Breast epithelium (tissue), 4 donors: ENCODE results near the gene CPA2. TPM values are rescaled to one million over a fixed set of nuclear protein-coding genes. Genes with fewer than 3 reads are reported as not detected.

Experiments
- DNase-seq, 2 donors: peaks; one replicate each; pipeline ENCODE4 v3.0.0-alpha.2; 2019; ENCODE audit warnings: low spot score in 2 of 2
- H3K27ac ChIP-seq, 2 donors: fragments of 200-600 bp; sonication (generic) in 1 of 2; one replicate each; pipeline ENCODE4 v1.5.1; 2016 to 2019; ENCODE audit warnings: mild to moderate bottlenecking in 1 of 2
- H3K27me3 ChIP-seq, 2 donors: fragments of 200-600 bp; sonication (generic) in 1 of 2; one replicate each; pipeline versions ENCODE4 v1.5.1 to v1.6.0; 2017 to 2019; ENCODE audit warnings: control low read depth in 1 of 2, mild to moderate bottlenecking in 1 of 2
- H3K36me3 ChIP-seq: fragments of 200-600 bp; one replicate; pipeline ENCODE4 v1.5.1; 2019
- H3K4me1 ChIP-seq, 2 donors: fragments of 200-600 bp; sonication (generic); one replicate each; pipeline ENCODE4 v1.5.1; 2016 to 2019; ENCODE audit warnings: control low read depth in 1 of 2
- H3K4me3 ChIP-seq, 3 donors: fragments of 200-600 bp; sonication (generic); 1 replicate in 2 of 3; 2 replicates in 1 of 3; pipeline ENCODE4 v1.5.1; 2016 to 2019; ENCODE audit warnings: mild to moderate bottlenecking in 3 of 3, moderate library complexity in 2 of 3
- H3K9me3 ChIP-seq, 2 donors: fragments of 200-600 bp; sonication (generic) in 1 of 2; one replicate each; pipeline ENCODE4 v1.5.1; 2016 to 2019; ENCODE audit warnings: control low read depth in 1 of 2
- CTCF ChIP-seq, 3 donors: fragments of 450-650 bp; IDR thresholded peaks; one replicate each; pipeline ENCODE4 v1.5.1; 2016 to 2017; ENCODE audit warnings: antibody characterized with exemption in 3 of 3, mild to moderate bottlenecking in 3 of 3, moderate library complexity in 3 of 3
- POLR2A ChIP-seq: fragments of 450-650 bp; IDR thresholded peaks from one replicate; pipeline ENCODE4 v1.6.1; 2016; ENCODE audit warnings: antibody characterized with exemption, mild to moderate bottlenecking, moderate library complexity
- POLR2AphosphoS5 ChIP-seq, 3 donors: sonication (generic); formaldehyde crosslinking; IDR thresholded peaks; one replicate each; pipeline ENCODE4 v1.6.1; 2017; ENCODE audit warnings: antibody characterized with exemption in 3 of 3
- intact Hi-C: fragments of 100-400 bp; cut with DNase I; formaldehyde crosslinking; loops from one replicate; pipeline ENCODE4 v1.15.1; 2023; ENCODE audit warnings: low total_unique reads
- total RNA-seq, 3 donors: library from RNA; depleted of rRNA; stranded (reverse); fragments of >200 nt; gene quantifications; one replicate each; pipeline ENCODE4 v1.1.0, GENCODE V29; 2016

The CPA2 gene
- total RNA-seq, 3 donors from 2014 or later, result not detected

- H3K36me3 ChIP-seq, result no peaks in the 10 kb centered on the region
- no peak overlapping the region for H3K4me3 ChIP-seq
- H3K9me3 ChIP-seq, result no peaks in the 10 kb centered on the region
- no peaks in the 10 kb centered on the region for H3K27me3 ChIP-seq
- intact Hi-C loops, result no loop called here
- no peak for DNase-seq
- no peak overlapping the region for H3K27ac ChIP-seq
- TF ChIP-seq CTCF (IDR thresholded peaks at IDR 0.05), result no peak
- no peak for TF ChIP-seq POLR2AphosphoS5 (IDR thresholded peaks at IDR 0.05)
- no peak for TF ChIP-seq POLR2A
- no peaks in the 10 kb centered on the region for H3K4me1 ChIP-seq
Measured at GRCh38 chr7:130266961-130267321, 278 bp downstream of the CPA2 start.

- intact Hi-C loops, result no loop called here
- H3K4me1 ChIP-seq, result no peaks in the 10 kb centered on the region
- no peaks in the 10 kb centered on the region for H3K27me3 ChIP-seq
- no peak overlapping the region for H3K27ac ChIP-seq
- H3K36me3 ChIP-seq, result no peaks in the 10 kb centered on the region
- TF ChIP-seq CTCF (IDR thresholded peaks at IDR 0.05) (no peak), POLR2AphosphoS5 (IDR thresholded peaks at IDR 0.05) (no peak), POLR2A (no peak)
- H3K4me3 ChIP-seq, result no peak overlapping the region
- no peak for DNase-seq
- H3K9me3 ChIP-seq, result no peaks in the 10 kb centered on the region
Measured at GRCh38 chr7:130268463-130269317, 2.0 kb downstream of the CPA2 start.

GRCh38 chr7:130269318-130269694, 2.6 kb downstream of the CPA2 start:
- no peaks in the 10 kb centered on the region for H3K4me1 ChIP-seq
- intact Hi-C loops, result no loop called here

GRCh38 chr7:130270947-130271800, 4.5 kb downstream of the CPA2 start:
- intact Hi-C loops, result no loop called here
- no peak overlapping the region for H3K27ac ChIP-seq

More at GRCh38 chr7:130269318-130269694, 2.6 kb downstream of the CPA2 start:
- H3K36me3 ChIP-seq, result no peaks in the 10 kb centered on the region
- H3K9me3 ChIP-seq, result no peaks in the 10 kb centered on the region
- DNase-seq, result no peak
- H3K27ac ChIP-seq, result no peak overlapping the region
- H3K4me3 ChIP-seq, result no peak overlapping the region
- TF ChIP-seq CTCF (IDR thresholded peaks at IDR 0.05) (no peak), POLR2A (no peak), POLR2AphosphoS5 (IDR thresholded peaks at IDR 0.05) (no peak)
- H3K27me3 ChIP-seq, result no peaks in the 10 kb centered on the region

More at GRCh38 chr7:130270947-130271800, 4.5 kb downstream of the CPA2 start:
- no peaks in the 10 kb centered on the region for H3K36me3 ChIP-seq
- TF ChIP-seq POLR2AphosphoS5 (IDR thresholded peaks at IDR 0.05), result no peak
- TF ChIP-seq POLR2A, result no peak
- TF ChIP-seq CTCF (IDR thresholded peaks at IDR 0.05), result no peak
- no peaks in the 10 kb centered on the region for H3K9me3 ChIP-seq
- H3K4me3 ChIP-seq, result no peak overlapping the region
- no peak for DNase-seq
- no peaks in the 10 kb centered on the region for H3K27me3 ChIP-seq
- H3K4me1 ChIP-seq, result no peaks in the 10 kb centered on the region
